Left lobe of liver (tissue), 2 donors: ENCODE results near the gene EXOC3. TPM values are rescaled to one million over a fixed set of nuclear protein-coding genes. Genes with fewer than 3 reads are reported as not detected.
"Not testable (repeated sequence)": the region's sequence is repeated elsewhere in the genome, so short reads cannot be mapped to it uniquely, and the experiment has no call there.

Source experiments
- ATAC-seq: fragments of 200-7000 bp; cut with Tn5 transposase; one replicate; pipeline ENCODE4 v1.9.1; 2020; ENCODE audit warnings: mild to moderate bottlenecking, moderate library complexity
- DNase-seq: peaks from one replicate; pipeline ENCODE4 v3.0.0-alpha.2; 2020; ENCODE audit warnings: low spot score
- total RNA-seq: library from RNA; stranded (reverse); gene quantifications from one replicate; pipeline ENCODE4 v1.2.1, GENCODE V29; 2021
- donor health status: DM: no; HTN: no; CAD: no; lungs with moderate emphysema.
- donor health status: DM: no; HTN: yes; CAD: no.

Gene EXOC3
- total RNA-seq, 1 donor from 2014 or later: 25.7 TPM

- no peak for DNase-seq
- no peak for ATAC-seq
Observed at GRCh38 chr5:483011-483410, 40.0 kb downstream of the EXOC3 start.

GRCh38 chr5:483434-484140 is 40.6 kb downstream of the EXOC3 start:
- DNase-seq (no peak), ATAC-seq (no peak)

DNA sequence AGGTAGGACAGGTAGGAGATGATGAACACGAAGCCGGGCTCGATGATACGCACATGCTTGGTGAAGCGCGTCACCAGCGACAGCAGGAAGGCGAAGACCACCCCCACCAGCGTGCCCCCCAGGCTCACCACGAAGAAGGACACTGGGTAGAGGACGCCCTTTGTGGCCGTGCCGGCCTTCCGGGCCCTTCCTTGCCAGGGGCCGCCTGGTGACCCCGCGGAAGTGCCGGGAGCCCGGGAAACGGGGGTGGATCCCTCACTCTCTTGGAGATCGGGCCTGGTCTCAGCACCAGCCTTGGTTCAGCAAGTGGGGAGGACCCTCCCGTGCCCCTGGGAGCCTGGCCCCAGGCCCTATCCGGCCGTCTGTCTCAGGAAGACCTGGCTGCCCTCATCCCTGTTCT is 41.6 kb downstream of the EXOC3 start:
- DNase-seq (no peak), ATAC-seq (no peak)

- ATAC-seq: no peak
- DNase-seq: no peak
Observed at GRCh38 chr5:485113-485945, 42.4 kb downstream of the EXOC3 start.

DNA sequence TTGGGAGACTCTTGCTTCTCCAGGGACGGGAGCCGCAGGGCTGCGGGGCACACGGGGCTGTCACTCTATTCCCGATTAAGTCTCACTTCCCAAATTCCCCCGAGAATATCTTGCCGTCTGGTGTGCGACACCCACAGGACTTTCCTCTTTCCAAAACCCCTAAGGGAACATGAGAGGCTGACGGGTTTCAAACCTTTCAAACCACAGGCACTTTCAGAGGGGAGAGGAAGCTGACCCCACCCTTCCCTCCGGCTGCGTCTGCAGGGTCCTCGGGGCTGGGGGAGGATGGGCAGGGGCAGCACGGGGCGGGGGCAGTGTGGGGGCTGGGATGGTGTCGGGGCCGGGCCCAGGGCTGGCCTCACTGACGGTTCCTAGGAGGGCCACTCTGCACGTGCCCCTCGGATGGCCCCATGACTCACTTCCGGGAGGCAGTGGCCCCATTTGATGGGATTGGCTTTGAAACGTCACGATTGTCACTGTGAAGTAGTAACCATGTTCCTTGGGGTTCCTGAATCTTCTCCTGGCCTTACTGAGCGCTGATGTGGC is 43.0 kb downstream of the EXOC3 start:
- DNase-seq (no peak), ATAC-seq (no peak)

DNA sequence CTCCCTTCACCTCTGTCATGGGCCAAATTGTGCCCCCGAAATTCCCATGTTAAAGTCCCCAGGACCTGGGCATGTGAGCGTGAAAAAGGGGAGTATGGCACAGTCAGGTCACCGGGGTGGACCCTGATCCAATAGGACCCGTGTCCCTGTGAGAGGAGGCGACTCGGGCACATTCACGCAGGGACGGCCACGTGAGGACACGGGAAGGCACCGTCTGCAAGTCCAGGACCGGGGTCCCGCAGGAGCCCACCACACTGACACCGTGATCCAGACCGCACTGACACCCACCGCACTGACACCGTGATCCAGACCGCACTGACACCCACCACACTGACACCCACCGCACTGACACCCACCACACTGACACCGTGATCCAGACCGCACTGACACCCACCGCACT is 43.6 kb downstream of the EXOC3 start:
- ATAC-seq, DNase-seq: not testable (repeated sequence)

- ATAC-seq: no peak
Observed at GRCh38 chr5:488241-488640, 45.3 kb downstream of the EXOC3 start.

GRCh38 chr5:488744-489688 is 46.0 kb downstream of the EXOC3 start:
- ATAC-seq: no peak
- no peak for DNase-seq

More at GRCh38 chr5:488241-488640, 45.3 kb downstream of the EXOC3 start:
- no peak for DNase-seq

GRCh38 chr5:489689-490080 is 46.7 kb downstream of the EXOC3 start:
- no peak for ATAC-seq
- DNase-seq: no peak

GRCh38 chr5:490116-491106 is 47.4 kb downstream of the EXOC3 start:
- ATAC-seq: no peak
- DNase-seq: no peak

DNA sequence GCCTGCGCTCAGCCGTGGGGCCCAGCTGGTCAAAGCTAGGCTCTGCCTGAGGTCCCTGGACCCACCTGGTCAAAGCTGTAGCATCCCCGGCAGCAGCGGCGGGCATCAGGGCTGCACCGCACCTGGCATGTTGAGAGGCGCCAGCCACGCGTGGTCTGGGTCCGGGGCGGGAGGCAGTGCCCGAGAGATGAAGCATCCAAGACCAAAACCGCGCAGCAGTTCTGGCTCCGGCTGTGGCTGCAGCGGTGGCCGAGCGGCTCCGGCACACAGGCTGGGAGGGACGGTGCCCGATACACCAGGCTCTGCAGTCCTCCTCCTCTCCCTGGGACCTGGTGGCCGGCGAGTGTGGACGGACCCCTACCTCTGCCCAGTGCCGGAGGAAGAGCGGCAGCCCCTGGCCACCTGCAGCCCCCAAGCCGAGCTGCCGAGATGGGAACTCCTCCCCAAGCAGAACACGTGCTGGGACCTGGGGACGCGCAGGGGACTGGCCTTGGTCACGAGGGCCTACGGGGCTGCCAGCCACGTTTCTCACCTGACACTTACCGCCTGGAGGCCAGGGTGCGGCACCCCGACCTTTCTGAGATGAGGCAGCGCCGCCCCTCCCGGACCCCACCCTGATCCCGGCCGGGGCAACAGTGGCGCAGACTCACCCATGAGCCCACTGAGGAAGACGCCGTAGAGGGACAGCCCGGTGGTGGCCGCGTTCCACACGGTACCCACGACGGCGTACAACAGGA is 48.3 kb downstream of the EXOC3 start:
- DNase-seq (no peak), ATAC-seq (no peak)

DNA sequence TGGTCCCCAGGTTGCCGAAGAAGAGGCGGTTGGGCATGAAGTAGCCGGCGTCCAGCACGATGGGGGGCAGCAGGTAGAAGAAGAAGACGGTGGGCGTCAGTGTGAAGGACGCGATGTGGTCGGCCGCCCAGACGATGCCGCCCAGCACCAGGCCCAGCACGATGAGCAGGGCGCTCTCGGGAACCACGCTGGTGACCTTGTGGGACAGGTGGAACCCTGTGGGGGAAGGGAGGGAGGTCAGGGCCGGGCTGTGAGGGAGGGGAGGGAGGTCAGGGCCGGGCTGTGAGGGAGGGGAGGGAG is 48.8 kb downstream of the EXOC3 start:
- ATAC-seq (no peak), DNase-seq (no peak)

- no peak for DNase-seq
- ATAC-seq: no peak
Observed at GRCh38 chr5:492314-492893, 49.4 kb downstream of the EXOC3 start.

GRCh38 chr5:493119-493701 is 50.2 kb downstream of the EXOC3 start:
- no peak for ATAC-seq
- DNase-seq: no peak

DNA sequence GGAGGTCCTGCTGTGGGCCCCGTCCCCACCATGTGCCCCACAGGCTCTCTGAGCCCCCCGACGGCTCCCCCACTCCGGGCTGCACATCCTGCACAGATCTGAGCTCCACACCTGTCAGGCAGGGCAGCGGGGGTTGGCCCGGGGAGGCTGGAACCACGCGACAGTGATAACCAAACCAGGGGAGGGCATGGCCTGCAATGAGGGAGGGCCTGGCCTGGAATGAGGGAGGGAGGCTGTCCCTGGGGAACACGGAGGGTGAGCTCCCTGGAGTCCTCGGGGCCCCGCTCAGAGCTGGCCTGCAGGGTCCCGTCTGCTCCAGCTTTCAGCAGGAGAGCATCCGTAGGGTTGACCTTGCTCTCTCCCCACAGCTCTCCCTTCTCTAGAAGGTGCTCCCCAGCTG is 50.8 kb downstream of the EXOC3 start:
- no peak for ATAC-seq
- no peak for DNase-seq

DNA sequence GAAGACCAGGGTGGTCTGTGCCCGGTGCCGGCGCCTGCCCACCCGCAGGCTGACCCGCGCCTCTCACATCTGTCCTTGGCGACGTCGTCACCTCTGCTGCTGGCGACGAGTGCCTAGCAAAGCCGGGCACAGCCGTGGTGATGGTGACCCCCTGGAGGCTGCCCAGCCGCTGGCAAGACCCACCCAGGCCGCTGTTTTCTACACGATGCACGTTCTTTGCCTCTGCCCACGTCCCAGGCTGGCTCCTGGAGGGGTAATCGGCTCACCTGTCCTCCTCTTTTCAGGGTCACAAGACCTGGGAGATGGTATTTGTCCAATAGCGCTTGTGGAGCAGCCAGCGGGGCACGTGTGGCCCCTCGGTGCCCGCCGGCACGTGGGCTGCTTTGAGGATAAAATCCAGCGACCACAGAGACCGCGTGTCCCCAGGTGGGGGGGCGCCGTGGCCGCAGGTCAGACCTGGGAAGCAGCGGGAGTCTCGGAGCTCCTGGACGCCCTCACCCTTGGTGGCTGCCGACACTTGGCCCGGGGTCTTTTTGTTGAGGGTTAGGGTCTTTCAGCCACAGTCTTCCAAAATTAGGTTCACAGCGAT is 51.8 kb downstream of the EXOC3 start:
- DNase-seq (no peak), ATAC-seq (no peak)

DNA sequence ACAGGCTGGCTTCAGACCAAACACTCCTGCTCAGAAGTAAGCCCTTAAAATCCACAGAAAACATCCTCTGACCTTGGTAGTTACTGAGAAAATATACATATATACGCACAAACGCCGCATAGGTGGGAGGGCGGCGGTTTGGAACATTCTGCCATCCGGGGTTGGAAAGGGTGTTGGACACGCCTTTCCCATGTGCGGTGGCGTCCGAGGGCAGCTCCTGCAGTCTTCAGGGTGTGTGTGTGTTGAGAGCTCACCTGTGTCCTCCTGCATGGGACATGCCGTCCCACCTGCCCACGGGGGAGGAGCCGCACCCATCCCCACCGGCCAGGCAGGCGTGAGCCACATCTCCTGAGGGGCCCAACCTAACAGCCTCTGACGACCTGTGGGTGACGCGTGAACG is 53.1 kb downstream of the EXOC3 start:
- ATAC-seq: no peak

DNA sequence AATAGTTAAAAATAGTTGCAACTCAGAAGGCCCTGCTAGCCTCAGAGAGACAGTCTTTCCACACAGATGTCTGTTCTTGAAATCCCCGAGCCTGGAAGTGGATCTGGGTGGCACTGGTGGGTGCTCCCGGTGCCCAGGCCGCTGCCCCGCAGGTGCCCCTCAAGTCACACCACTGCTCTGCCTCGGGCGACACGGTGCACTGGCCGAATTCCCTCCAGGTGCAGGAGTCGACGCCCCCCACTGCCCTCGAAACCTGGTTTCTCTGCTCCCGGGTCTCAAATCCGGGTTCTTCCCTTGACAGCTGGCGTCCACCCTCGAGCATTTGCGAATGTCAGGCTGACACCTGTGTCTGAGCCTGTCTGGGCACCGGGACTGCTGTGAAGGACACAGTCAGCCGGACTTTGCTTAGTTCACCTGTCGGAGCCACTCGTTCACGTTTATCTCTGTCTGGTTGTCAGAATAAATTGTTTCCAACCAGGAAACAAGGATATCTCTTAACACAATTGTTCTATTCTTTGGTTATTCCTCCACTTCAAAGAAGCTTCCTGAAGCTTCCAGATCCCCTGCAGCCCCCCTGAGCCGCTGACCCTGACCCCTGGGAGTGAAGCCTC is 54.2 kb downstream of the EXOC3 start:
- no peak for ATAC-seq
- no peak for DNase-seq

More for the DNA sequence above, 53.1 kb downstream of the EXOC3 start:
- DNase-seq: no peak
